CD4-positive, alpha-beta T cell treated with Interleukin-2 at 100 ng/mL for 4 hours (primary cell): ENCODE results near the gene ZFYVE26.

Experiments used
- DNase-seq: peaks from one replicate; pipeline ENCODE4 v3.0.0-alpha.2; 2020; ENCODE audit warnings: low spot score

Gene ZFYVE26

DNA sequence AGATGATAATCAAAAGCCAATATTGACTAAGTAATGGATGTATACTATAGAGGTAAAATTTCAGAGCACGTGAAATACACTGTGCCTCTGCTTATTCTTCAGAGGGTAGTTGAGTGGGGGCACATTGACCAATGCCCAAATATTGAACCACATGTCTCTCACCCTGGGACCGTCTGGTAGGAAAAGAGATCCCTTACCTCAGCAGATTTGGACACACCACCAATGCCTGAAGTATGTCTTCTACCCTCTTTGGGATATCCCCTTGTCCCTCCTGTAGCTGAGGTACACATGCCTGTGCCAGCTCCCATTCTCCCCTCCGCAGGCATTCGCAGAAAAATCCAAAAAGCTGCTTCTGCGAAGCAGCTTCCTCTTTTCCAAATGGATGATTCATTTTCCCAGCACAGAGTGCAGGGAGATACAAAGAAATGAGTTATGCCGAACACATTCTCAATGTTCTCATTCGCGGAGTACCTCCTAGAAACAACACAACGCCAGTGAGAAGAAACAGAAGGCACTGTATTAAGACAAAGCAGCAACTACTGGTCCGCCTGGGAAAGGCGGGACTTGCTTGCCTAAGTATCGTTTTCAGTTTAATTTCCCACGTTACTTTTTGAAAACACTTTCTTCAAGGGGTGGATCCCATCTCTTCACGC, 691 bp downstream of the ZFYVE26 start:
- DNase-seq = peak; percentile 8

DNA sequence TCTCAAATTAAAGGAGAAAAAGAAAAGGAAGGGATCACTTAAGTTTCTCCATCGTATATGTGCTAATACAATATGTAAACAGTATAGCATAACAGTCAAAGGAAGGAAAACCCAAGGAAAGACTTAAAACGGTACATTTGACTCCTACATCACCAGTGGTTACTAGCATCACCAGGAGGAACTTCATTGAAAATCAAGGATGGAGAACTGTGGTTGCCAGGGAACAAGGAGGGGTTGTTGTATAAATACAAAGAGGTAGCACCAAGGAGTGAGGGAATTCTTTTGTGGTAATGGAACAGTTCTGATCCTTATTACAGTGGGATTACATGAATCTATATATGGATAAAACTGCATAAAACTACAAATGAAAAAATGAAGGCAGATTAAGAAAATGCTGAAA, 1.6 kb downstream of the ZFYVE26 start:
- DNase-seq = no peak

GRCh38 chr14:67806246-67806645, 10.1 kb downstream of the ZFYVE26 start:
- DNase-seq = no peak

DNA sequence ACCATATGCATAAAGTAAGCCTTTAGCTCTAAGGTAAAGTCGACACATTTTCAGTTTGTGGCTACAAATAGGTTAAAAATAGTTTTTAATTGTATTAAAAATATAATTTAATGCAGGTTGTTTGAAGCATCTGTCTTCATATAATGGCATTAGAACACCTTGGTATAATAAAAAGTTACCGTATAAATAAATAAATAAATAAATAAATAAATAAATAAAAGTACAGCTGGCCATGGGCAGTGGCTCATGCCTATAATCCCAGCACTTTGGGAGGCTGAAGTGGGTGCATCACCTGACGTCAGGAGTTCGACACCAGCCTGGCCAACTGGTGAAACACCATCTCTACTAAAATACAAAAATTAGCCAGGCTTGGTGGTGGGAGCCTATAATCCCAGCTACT, 15.6 kb downstream of the ZFYVE26 start:
- no peak for DNase-seq

DNA sequence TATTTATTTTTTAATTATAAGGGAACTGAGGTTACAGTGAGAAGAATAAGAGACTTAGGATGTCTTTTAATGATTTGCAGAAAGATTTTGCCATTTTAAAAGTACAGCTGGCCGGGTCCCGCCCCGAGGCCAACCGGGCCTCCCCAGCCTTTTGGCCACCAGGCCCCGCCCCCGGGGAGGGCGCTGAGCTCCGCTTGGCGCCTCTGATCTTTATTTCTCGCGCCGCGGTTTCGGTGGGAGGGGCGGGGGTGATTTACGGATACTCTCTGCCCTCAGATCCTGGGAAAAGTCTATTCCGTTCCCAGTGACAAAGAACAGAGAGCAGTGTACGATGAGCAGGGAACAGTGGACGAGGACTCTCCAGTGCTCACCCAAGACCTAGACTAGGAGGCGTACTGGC, 17.7 kb downstream of the ZFYVE26 start:
- no peak for DNase-seq

DNA sequence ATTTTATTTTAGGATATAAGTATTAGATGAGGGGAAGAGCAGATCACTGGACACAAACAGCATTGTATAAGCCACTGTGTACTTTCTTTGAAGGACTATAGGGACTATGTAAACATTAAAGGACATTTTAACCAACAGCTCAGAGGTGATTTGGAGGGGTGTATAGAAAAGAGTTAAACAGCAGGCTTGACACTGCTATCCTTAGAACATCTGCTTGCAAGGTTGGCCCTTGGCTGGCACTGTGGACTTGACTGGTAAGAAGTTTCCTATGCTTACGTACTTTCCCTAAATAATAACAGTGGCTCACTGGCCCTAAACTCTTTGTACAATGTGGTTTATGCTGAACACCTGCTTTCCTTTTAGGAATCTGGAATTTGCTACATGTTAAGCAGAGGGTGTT, 28.7 kb downstream of the ZFYVE26 start:
- DNase-seq = no peak

DNA sequence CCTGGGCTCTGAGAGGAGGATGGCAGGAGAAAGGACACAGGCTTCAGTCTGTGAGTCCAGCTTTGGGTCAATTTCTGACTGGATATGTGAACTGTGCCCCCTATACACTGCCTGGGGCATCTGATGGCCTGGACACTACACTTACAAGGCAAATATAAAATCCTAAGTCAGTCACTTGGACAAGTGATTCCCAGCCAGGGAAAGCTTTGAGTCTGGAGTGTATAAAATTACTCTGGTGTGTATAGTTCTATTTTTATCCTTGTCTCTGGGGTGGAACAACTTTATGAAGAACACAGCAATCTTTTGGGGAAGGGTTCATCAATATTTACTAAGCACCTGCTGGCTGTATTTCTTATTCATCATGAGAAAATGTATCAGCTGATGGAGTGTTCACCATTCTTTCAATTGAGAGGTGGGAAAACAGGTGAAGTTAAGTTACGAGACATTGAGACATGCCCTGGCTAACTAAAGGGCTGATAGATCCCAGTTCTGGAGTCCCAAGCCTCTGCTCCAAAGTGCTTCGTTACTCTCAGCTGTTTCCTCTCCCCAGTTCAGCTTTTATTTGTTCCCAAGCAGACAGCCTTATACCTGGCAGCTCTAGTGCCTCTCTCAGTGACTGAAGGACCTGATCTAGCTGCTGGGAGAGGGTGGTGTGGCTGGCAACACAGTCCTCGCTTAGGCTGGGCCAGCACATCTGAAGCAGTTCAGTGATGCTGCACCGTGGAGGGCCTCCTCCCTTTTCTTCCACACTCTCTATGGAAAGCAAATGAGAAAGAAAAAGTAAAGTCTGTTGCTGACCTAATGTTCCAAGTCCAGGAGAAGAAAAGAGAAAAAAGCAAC, 30.9 kb downstream of the ZFYVE26 start:
- no peak for DNase-seq

DNA sequence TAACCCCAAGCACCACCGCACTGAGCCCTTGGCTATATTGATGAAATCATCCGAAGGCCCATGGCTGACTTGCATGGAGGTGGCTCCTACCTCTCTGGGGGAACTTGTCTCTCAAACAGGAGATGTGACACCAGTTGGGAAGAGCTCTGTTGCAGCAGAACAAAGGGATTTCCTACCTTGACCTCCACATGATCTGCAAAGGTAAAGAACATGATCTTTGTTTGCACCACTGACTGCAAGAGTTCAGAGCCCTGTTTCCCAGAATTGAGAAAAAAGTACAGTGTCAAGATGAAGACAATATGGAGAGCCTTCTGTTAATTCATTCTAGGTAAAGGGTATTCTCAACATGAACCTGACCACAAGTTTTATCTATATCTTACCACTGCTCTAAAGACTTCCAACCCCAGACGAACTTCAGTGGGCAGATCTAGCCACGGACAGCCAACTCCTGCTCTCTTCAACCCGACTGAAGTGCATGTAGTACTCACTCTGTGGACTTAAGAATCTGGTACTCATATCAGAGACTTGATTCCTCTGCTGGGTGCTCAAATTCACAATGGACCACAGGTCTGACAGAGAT, 32.1 kb downstream of the ZFYVE26 start:
- DNase-seq = no peak

DNA sequence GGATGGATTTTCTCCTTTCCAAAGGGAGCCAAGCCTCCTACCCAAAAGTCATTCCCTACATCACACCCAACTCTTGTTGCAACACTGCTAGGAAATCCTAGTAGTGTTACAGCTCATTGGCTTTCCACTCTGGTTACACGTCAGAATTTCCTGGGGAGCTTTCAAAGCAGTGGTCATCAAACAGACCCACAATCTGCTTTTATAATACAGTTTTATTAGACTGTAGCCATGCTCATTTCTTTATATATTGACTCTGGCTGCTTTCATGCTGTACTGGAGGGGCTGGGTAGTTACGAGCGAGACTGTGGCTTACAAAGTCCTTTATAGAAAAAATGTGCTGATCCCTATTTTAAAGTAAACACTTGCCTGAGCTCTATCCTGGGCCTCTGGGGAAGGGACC, 34.3 kb downstream of the ZFYVE26 start:
- DNase-seq = no peak

DNA sequence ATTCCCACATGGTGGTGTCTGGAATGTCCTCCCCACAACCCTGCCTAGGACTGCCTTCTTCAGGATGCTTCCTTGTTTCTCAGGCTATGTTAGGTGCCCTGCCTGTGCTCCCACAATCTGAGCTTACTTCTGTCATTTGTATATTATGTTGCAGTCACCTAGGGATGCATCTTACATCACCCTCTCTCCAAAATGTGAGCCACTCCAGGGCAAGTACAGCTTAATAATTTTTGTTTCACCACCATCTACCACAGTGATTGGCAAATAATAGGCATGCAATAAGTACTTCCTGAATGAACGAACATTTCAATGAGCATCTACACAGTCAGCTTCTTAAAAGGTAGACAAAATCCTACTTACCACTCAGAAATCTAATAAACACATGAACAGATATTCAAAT, 37.6 kb downstream of the ZFYVE26 start:
- no peak for DNase-seq

DNA sequence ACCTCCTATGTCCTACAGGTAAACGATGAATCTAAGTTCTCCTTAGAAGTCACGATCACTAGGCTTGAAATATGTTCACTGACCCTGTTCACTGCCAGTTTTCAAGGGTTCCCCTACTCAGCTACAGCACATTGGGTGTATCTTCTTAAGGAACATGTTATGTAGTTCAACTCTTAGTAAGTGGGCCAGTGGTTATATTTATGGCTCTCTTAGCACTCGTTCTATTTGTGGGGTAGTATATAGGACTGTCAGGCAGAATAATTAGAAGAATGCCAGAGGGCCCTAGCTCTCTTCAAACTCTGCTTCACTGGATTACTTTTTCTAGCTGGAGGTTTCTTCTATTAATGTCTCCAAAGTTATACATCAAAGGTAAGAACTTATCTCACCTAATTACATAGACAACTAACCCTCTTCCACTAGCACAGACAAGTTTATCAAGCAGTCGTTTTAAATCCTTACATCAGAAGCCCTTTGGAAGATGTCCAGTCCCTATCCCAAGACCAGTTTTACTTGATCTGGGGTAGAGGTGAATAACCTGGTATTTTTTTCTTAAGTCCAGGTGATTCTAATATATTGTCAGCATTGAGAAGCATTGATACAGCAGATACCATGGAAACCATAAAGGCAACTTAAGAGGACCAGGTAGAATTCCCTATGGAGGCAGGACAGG, 39.6 kb downstream of the ZFYVE26 start:
- no peak for DNase-seq

GRCh38 chr14:67773844-67774377, 42.5 kb downstream of the ZFYVE26 start:
- DNase-seq = no peak

DNA sequence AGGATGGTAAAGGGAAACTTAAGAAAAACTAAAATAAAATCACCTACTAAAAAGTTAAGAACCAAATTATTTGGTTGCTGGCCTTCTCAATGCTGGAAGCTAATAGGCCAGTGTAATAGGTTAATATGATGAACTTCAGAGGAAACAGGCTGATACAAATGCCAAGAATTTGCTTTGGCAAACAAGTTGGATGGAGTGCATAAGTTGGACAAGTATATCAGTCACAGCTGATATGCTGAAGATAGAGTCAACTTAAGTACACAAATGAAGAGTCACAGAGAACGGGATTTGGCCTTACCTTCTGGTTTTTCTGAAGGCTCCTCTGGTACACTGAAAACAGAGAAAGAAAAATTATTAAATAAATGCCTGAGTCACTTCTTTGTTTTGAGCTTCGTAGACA, 48.2 kb downstream of the ZFYVE26 start:
- no peak for DNase-seq

GRCh38 chr14:67766035-67766680, 50.2 kb downstream of the ZFYVE26 start:
- no peak for DNase-seq

GRCh38 chr14:67765192-67765834, 51.1 kb downstream of the ZFYVE26 start:
- DNase-seq = no peak

DNA sequence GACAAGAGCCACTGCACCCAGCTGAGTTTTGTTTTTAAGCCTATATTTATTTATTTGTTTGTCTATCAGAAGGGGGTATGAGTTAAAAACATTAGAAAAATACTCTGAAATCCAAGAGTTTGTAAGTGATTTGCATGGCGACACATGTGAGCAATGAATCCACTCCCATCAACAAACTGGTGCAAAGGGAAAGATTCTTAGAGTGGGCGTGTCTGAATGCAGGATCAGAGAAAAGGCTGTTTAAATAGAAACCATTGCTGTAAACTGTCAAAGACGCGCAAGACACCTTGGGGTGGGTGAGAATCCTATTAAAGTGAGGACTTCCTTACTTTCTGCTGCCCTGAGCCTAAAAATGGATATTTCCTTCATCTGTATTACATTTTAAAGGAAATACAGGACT, 51.9 kb downstream of the ZFYVE26 start:
- DNase-seq = no peak

GRCh38 chr14:67763158-67763822, 53.1 kb downstream of the ZFYVE26 start:
- DNase-seq = no peak

DNA sequence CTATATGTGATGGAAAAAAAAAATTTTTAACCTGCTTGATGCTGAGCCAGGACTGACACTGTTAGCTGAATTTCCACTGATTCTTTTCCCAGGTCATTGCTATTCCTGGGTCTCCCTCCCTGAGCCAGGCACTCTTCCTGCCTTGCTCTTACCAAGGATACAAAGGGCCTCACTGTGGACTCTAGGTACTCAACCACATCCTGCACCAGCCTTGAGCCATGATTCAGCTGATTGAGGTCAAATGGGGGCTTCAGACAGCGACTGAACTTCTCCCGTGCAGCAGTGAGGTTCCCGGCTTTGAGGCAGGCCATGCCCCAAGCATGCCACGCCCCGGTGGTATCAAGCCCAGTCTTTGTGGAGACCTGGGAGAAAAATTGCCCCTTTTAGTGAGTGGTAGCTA, 54.3 kb downstream of the ZFYVE26 start:
- no peak for DNase-seq

GRCh38 chr14:67759916-67760315, 56.5 kb downstream of the ZFYVE26 start:
- DNase-seq = no peak

DNA sequence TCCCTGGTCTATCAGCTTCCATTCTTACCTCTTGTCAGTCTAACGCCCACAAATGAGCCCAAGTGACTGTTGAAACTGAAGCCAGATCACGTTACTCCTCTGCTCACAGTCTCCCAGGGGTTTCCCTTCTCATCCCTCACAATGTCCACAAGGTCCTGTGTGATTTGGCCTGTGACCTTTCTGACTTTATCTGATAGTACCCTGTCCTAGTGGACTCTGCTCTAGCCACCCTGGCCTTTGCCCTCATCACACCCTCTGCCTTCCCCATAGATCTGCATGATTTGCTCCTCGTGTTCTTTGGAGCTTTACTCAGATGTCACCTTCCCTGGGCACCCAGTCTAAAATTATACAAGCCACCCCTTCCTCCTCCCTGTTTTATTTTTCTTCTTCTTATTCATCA, 59.2 kb downstream of the ZFYVE26 start:
- DNase-seq = no peak

DNA sequence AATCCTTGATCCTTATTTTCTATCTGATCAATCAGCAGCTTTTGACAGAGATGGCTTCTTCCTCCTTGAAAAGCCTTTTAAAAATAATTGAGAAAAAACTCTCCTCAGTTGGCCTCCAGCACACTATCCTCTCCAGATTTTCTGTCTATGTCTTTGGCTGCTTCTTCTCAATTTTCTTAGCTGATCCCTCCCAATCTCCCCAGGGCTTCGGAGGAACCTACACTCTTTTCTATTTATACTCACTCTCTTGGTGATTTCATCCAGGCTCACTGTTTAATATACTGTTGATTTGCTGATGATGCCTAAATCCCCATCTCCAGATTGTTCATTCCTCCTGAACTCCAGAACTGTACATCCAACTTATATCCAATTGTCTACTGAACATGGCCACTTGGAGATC, 59.9 kb downstream of the ZFYVE26 start:
- DNase-seq = no peak
